Thoracic aorta (tissue), 2 donors: Measurements from ENCODE around the gene POLN. TPM values are rescaled to one million over a fixed set of nuclear protein-coding genes. Genes with fewer than 3 reads are reported as not detected.

Source experiments
- ATAC-seq: fragments of 150-250 bp; one replicate; pipeline ENCODE4 v1.8.0; 2017; ENCODE audit warnings: low read depth; ENCODE audit not compliant: insufficient number of reproducible peaks, low FRiP score
- DNase-seq: peaks from one replicate; pipeline ENCODE4 v3.0.0-alpha.2; 2020; ENCODE audit warnings: low spot score
- H3K27ac ChIP-seq, 2 donors: fragments of 200-600 bp; sonication (generic); 1 replicate in 1 of 2; 2 replicates in 1 of 2; pipeline ENCODE4 v1.5.1; 2016; ENCODE audit warnings: mild to moderate bottlenecking in 2 of 2, moderate library complexity in 2 of 2
- H3K27me3 ChIP-seq: fragments of 200-600 bp; sonication (generic); replicated peaks from 2 replicates; pipeline ENCODE4 v1.6.0; 2016; ENCODE audit warnings: mild to moderate bottlenecking; ENCODE audit not compliant: insufficient read depth
- H3K36me3 ChIP-seq: fragments of 200-600 bp; sonication (generic); one replicate; pipeline ENCODE4 v1.5.1; 2016
- H3K4me1 ChIP-seq, 2 donors: fragments of 200-600 bp; sonication (generic); 1 replicate in 1 of 2; 2 replicates in 1 of 2; pipeline versions ENCODE4 v1.5.1 to v1.6.0; 2016; ENCODE audit warnings: low read depth in 2 of 2, mild to moderate bottlenecking in 1 of 2; ENCODE audit not compliant: control insufficient read depth in 1 of 2
- H3K4me3 ChIP-seq: fragments of 200-600 bp; sonication (generic); 2 replicates; pipeline ENCODE4 v1.5.1; 2016; ENCODE audit warnings: mild to moderate bottlenecking
- H3K9me3 ChIP-seq: fragments of 200-600 bp; sonication (generic); 2 replicates; pipeline ENCODE4 v1.5.1; 2016
- CTCF ChIP-seq: fragments of 200-600 bp; sonication (generic); IDR thresholded peaks from one replicate; pipeline ENCODE4 v1.5.1; 2019; ENCODE audit warnings: antibody characterized with exemption
- total RNA-seq, 2 donors: library from RNA; depleted of rRNA; stranded (reverse); fragments of >200 nt; gene quantifications; one replicate each; pipeline versions ENCODE4 v1.1.0 to v1.2.3, GENCODE V29; 2016

POLN gene
- total RNA-seq, 2 donors from 2014 or later = 3.2 to 3.5 TPM

GRCh38 chr4:2246384-2247127 lies 4.6 kb upstream of the POLN start:
- no peak for DNase-seq
- no peak overlapping the region for H3K4me3 ChIP-seq
- H3K4me1 ChIP-seq = peaks cover 9 to 38% of the 10 kb centered on the region in 2 donors
- no peak for TF ChIP-seq CTCF
- peaks cover 30% of the 10 kb centered on the region for H3K36me3 ChIP-seq
- H3K9me3 ChIP-seq = no peaks in the 10 kb centered on the region
- H3K27me3 ChIP-seq = no peaks in the 10 kb centered on the region
- no peak for ATAC-seq
- H3K27ac ChIP-seq = no peak overlapping the region

- H3K4me3 ChIP-seq = no peak overlapping the region
- H3K36me3 ChIP-seq = peaks cover 26% of the 10 kb centered on the region
- H3K27me3 ChIP-seq = no peaks in the 10 kb centered on the region
- H3K27ac ChIP-seq = peak overlapping the region; percentile 50 to 66
- peaks cover 12 to 44% of the 10 kb centered on the region in 2 donors for H3K4me1 ChIP-seq
- H3K9me3 ChIP-seq = no peaks in the 10 kb centered on the region
- DNase-seq = no peak
- no peak for TF ChIP-seq CTCF
- ATAC-seq = no peak
Measured at GRCh38 chr4:2245787-2246275, 3.9 kb upstream of the POLN start.

- peaks cover 18 to 50% of the 10 kb centered on the region in 2 donors for H3K4me1 ChIP-seq
- no peaks in the 10 kb centered on the region for H3K27me3 ChIP-seq
- peaks cover 20% of the 10 kb centered on the region for H3K36me3 ChIP-seq
- H3K4me3 ChIP-seq = no peak overlapping the region
- H3K27ac ChIP-seq = peak overlapping the region; percentile 50 to 66
- DNase-seq (no peak), ATAC-seq (no peak)
- TF ChIP-seq CTCF = no peak
- H3K9me3 ChIP-seq = no peaks in the 10 kb centered on the region
Measured at GRCh38 chr4:2245057-2245786, 3.3 kb upstream of the POLN start.

- peaks cover 32 to 64% of the 10 kb centered on the region in 2 donors for H3K4me1 ChIP-seq
- TF ChIP-seq CTCF = no peak
- no peak for DNase-seq
- H3K4me3 ChIP-seq = peak overlapping the region; percentile 22
- peak overlapping the region; percentile 59 to 66 for H3K27ac ChIP-seq
- no peaks in the 10 kb centered on the region for H3K9me3 ChIP-seq
- no peaks in the 10 kb centered on the region for H3K27me3 ChIP-seq
- ATAC-seq = no peak
- H3K36me3 ChIP-seq = peaks cover 8% of the 10 kb centered on the region
Measured at GRCh38 chr4:2243681-2244380, 1.9 kb upstream of the POLN start.

- peaks cover 3% of the 10 kb centered on the region for H3K36me3 ChIP-seq
- TF ChIP-seq CTCF = no peak
- ATAC-seq = no peak
- H3K27me3 ChIP-seq = no peaks in the 10 kb centered on the region
- H3K27ac ChIP-seq = no peak overlapping the region
- no peak for DNase-seq
- peaks cover 44 to 68% of the 10 kb centered on the region in 2 donors for H3K4me1 ChIP-seq
- no peaks in the 10 kb centered on the region for H3K9me3 ChIP-seq
- H3K4me3 ChIP-seq = peak overlapping the region; percentile 90
Measured at GRCh38 chr4:2241003-2241402, 918 bp downstream of the POLN start.
